ENCODE measurements around the gene NSDHL. TPM values are rescaled to one million over a fixed set of nuclear protein-coding genes. Genes with fewer than 3 reads are reported as not detected.
A peak's percentile ranks its signal among the peaks of the same experiment; 100 is the strongest.
"Not testable (repeated sequence)": the region's sequence is repeated elsewhere in the genome, so short reads cannot be mapped to it uniquely, and the experiment has no call there.

The NSDHL gene
- total RNA-seq (2014; rRNA removed; shearing (Covaris generic); ENCODE audit: low replicate concordance), result 32.3 and 40.9 TPM in 2 replicates

DNA sequence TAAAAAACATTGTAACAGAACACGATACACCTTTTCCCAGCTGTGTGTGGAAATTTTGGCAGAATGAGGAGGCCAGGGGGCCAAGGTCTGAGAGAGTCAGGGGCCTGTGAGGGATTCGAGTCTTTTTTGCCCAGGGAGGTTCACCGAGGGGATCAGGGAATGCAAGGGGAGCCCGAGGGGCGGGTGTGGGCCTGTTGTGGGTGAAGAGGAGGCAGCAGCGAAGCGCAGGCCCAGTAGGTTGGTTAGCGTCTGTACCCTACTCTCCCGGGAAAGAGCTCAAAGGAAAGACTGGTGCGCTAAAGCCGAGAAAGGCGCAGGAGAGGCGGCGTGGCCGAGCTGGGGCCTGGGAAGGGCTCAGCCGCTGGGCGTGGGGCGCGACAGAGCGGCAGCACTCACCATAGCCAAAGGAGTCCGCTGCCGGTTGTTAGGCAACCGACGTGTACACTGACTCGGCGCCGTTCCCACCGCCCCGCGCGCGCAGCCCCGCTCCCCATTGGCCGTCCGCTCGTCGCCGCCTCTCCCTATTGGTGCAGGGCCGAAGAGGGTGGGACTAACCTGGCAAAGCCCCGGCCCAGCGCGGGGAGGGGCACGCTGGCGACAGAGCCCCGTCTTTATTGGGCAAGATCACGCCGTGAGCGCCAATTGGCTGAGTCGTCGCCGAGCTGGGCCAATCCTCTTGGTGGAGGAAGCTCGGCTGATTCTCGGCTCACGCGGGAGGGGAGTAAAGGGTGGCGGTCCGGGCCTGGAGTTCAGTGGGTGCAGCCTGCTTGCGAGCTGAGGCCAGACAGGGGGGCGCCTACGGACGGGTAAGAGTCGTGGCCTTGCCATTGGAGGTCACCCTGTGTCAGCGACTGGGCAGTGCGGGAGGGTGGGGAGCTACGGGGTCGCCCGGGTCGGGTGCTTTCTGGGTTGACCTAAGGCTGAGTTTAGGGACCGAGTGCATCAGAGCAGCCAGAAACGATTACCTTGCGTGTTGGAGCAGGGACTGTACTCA is at the start of gene NSDHL, which contains the start of gene CETN2:
TSS of gene NSDHL (plus strand) at position 752 of the 994 bp plus-strand sequence. CDS start 15,262 bp downstream, outside the sequence.
TSS of gene CETN2 (minus strand) at position 446 of the 994 bp plus-strand sequence. CDS start at position 399, 47 bp downstream.
- peak within 1 kb of the TSS; percentile 71 for H3K4me3 ChIP-seq
- no peaks in the 10 kb centered on the region for H3K27me3 ChIP-seq

GRCh38 chrX:152787062-152787461 is 43.8 kb upstream of the NSDHL start:
- H3K9me3 ChIP-seq, H3K36me3 ChIP-seq, H3K4me3 ChIP-seq, DNase-seq, H3K27me3 ChIP-seq: not testable (repeated sequence)

More for the DNA sequence above, at the start of gene NSDHL, which contains the start of gene CETN2:
- no peaks in the 10 kb centered on the region for H3K9me3 ChIP-seq
- H3K36me3 ChIP-seq, result peaks cover 4% of the 10 kb centered on the region; the same call in 1 of the 2 replicates
- peak; percentile 94 for DNase-seq

- Histone ChIP-seq H3K27me3 (no peaks in the 10 kb centered on the region), H3K9me3 (no peaks in the 10 kb centered on the region), H3K36me3 (no peaks in the 10 kb centered on the region), H3K4me3 (no peak overlapping the region)
- no peak for DNase-seq
Measured at GRCh38 chrX:152798945-152799344, 31.9 kb upstream of the NSDHL start.

GRCh38 chrX:152806035-152806434 is 24.8 kb upstream of the NSDHL start:
- DNase-seq, result no peak
- Histone ChIP-seq H3K9me3 (no peaks in the 10 kb centered on the region), H3K4me3 (no peak overlapping the region), H3K36me3 (no peaks in the 10 kb centered on the region), H3K27me3 (no peaks in the 10 kb centered on the region)

DNA sequence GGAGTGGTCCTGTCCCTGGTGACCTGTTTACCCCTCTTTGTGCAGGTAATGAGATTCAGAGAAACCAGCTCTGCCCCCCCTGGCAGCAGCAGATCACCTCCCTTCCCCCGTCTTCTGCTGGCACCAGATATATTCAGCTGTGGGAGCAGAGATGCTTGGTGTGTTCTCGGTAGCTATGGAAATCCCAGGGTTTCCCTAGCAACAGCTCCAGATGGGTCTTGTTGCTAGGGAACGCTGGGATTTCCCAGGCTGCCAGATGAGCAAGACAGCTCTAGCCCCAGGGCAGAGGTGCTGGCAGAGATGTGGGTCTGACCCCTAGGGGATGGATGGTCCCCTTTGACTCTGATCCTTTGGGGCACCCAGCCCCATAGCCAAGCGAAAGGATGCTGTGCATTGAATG is 20.5 kb upstream of the NSDHL start:
- no peaks in the 10 kb centered on the region for H3K9me3 ChIP-seq
- DNase-seq, result no peak
- no peaks in the 10 kb centered on the region for H3K36me3 ChIP-seq

GRCh38 chrX:152813206-152813605 is 17.7 kb upstream of the NSDHL start:
- Histone ChIP-seq H3K4me3 (no peak overlapping the region), H3K36me3 (no peaks in the 10 kb centered on the region)

More for the DNA sequence above, 20.5 kb upstream of the NSDHL start:
- Histone ChIP-seq H3K27me3 (no peaks in the 10 kb centered on the region), H3K4me3 (no peak overlapping the region)

DNA sequence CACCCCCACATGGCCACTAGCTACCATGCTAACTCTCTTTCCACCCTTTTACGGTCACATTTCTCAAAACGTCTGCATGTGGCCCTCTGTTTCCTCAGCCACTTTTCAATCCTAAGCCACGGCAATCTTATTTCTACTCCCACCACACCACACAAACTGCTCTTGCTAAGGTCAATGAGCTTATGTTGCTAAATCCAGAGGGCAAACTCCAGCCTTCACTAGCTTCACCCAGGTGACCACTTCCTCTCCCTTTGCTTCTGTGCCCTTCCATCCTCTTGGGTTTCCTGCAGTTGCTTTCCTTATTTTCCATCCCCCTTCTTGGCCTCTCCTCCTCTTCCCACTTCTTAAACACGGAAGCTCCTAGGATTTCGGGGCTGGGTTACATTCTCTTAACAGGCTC is 16.8 kb upstream of the NSDHL start:
- H3K4me3 ChIP-seq, result no peak overlapping the region
- DNase-seq, result no peak
- H3K9me3 ChIP-seq, result no peaks in the 10 kb centered on the region
- H3K36me3 ChIP-seq, result no peaks in the 10 kb centered on the region
- no peaks in the 10 kb centered on the region for H3K27me3 ChIP-seq

More at GRCh38 chrX:152813206-152813605, 17.7 kb upstream of the NSDHL start:
- DNase-seq, result no peak
- H3K9me3 ChIP-seq, result no peaks in the 10 kb centered on the region
- no peaks in the 10 kb centered on the region for H3K27me3 ChIP-seq

GRCh38 chrX:152817078-152817764 is 13.6 kb upstream of the NSDHL start:
- DNase-seq, result peak; percentile 36
- Histone ChIP-seq H3K36me3 (no peaks in the 10 kb centered on the region), H3K4me3 (no peak overlapping the region), H3K27me3 (no peaks in the 10 kb centered on the region), H3K9me3 (no peaks in the 10 kb centered on the region)

DNA sequence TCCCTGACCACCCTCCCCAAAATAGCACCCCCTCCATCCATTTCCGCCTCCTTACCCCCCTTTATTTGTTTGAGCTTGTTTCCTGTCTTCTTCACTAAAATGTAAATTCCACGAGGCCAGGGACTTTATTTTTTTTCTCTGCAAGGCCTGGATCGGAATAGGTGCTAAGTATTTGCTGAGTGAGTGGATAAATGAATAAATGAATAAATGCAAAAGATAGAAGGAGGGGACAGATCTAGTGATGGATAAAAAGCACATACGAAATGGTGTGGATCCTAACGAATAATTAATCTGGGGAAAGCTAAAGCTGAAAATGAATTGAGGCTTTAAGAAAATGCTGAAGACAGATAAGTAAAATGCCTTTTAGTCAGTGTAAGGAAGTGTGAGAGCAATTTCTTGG is 12.5 kb upstream of the NSDHL start:
- H3K36me3 ChIP-seq, result no peaks in the 10 kb centered on the region
- no peaks in the 10 kb centered on the region for H3K27me3 ChIP-seq
- DNase-seq, result no peak
- H3K9me3 ChIP-seq, result no peaks in the 10 kb centered on the region
- H3K4me3 ChIP-seq, result no peak overlapping the region

GRCh38 chrX:152819266-152819665 is 11.6 kb upstream of the NSDHL start:
- H3K9me3 ChIP-seq, result no peaks in the 10 kb centered on the region
- no peak for DNase-seq
- H3K27me3 ChIP-seq, result no peaks in the 10 kb centered on the region
- no peaks in the 10 kb centered on the region for H3K36me3 ChIP-seq
- no peak overlapping the region for H3K4me3 ChIP-seq

GRCh38 chrX:152819732-152820131 is 11.1 kb upstream of the NSDHL start:
- H3K27me3 ChIP-seq, result no peaks in the 10 kb centered on the region
- DNase-seq, result no peak
- no peaks in the 10 kb centered on the region for H3K9me3 ChIP-seq
- no peak overlapping the region for H3K4me3 ChIP-seq
- no peaks in the 10 kb centered on the region for H3K36me3 ChIP-seq

GRCh38 chrX:152821145-152821765 is 9.6 kb upstream of the NSDHL start:
- Histone ChIP-seq H3K27me3 (no peaks in the 10 kb centered on the region), H3K4me3 (no peak overlapping the region), H3K36me3 (no peaks in the 10 kb centered on the region), H3K9me3 (no peaks in the 10 kb centered on the region)
- DNase-seq, result peak; percentile 19

DNA sequence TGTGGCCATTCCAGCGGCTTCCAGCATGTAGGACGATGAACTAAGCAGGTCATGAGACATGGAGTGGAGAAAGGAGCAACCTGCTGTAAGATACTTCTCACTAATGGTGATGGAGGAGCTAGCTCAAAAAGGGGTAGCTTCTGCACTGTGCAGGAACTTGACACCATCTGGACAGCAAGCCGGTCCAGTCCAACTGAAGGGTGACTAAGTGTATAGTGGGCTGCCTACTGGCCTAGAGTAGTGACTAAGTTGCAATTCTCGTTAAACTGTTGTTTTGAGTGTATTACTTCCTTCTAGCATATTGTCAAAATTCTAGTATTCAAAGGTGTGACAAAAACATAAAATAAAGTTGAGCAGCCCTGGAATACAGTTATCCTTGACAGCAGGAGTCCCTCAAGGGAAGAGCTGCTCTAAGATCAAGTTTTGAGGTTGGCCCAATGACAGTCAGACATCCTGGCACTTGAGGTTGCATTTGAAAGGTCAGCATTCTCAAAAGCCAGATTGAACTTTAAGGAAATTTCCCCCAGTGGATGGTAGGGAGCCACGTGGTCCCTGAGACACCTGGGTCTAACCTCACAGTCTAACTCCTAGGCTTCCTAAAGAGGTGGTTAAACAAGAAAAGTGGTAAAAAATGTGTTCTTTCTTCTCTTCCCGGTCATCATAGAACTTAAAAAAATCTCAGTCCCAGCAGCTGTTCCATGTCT is 8.3 kb upstream of the NSDHL start:
- no peak for DNase-seq
- Histone ChIP-seq H3K9me3 (no peaks in the 10 kb centered on the region), H3K27me3 (no peaks in the 10 kb centered on the region), H3K36me3 (no peaks in the 10 kb centered on the region), H3K4me3 (no peak overlapping the region)

GRCh38 chrX:152823657-152824056 is 7.2 kb upstream of the NSDHL start:
- Histone ChIP-seq H3K36me3 (no peaks in the 10 kb centered on the region), H3K9me3 (no peaks in the 10 kb centered on the region), H3K4me3 (no peak overlapping the region), H3K27me3 (no peaks in the 10 kb centered on the region)
- no peak for DNase-seq

DNA sequence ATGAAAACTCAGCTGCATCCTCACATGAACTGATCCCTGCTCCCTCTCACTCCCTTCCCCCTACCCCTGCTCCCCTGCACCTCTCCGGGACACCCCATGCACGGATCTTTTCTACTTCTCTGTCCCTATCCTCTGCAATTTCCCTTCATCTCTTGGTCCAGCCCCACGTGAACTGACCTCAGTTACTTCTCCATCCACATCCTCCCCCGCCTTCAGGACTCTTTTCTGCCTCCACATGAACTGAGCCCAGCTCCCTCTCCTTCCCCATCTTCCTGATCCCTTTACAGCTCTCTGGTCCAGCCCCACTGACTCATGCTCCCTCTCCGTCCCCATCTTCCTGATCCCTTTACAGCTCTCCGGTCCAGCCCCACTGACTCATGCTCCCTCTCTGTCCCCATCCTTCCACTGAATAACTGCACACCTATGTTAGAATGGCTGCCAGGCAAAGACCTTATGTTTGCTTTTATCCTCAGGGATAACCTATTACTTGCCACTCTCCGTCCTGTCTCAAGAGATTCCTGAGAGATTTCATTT is 6.0 kb upstream of the NSDHL start:
- no peak for DNase-seq
- no peaks in the 10 kb centered on the region for H3K27me3 ChIP-seq
- H3K36me3 ChIP-seq, result no peaks in the 10 kb centered on the region
- H3K4me3 ChIP-seq, result no peak overlapping the region
- H3K9me3 ChIP-seq, result no peaks in the 10 kb centered on the region

DNA sequence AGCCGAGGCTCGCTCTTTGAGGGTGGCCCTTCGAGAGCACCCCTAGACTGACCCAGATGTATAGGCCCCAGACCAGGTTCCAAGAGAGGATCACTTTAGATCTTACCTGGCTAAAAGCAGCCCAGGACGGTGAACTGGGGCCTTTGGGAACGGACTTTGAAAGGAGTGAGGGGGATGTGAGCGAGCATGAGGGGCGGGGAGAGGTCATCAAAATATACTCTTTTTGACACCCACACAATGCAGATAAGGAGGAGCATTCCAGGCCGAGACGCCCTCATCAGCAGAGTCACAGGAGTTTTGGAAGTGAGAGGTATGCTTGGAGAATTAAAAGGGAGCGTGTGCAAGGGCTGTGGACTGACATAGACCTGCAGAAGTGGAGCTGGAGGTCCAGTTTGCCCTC is 528 bp downstream of the NSDHL start:
- Histone ChIP-seq H3K9me3 (no peaks in the 10 kb centered on the region), H3K27me3 (no peaks in the 10 kb centered on the region), H3K36me3 (peaks cover 5% of the 10 kb centered on the region), H3K4me3 (peak overlapping the region; percentile 71)
- DNase-seq, result no peak

All from MG63 (cell line).